PFSK-1 (cell line): Measurements from ENCODE around the gene SNX5.

Experiments used
- POLR2AphosphoS5 ChIP-seq: IDR thresholded peaks from 2 replicates; pipeline ENCODE4 v1.6.1; 2012; ENCODE audit warnings: low read depth, mild to moderate bottlenecking, control low read depth, low read length, moderate library complexity
- SIN3A ChIP-seq: IDR thresholded peaks from 2 replicates; pipeline ENCODE4 v1.6.1; 2012; ENCODE audit warnings: mild to moderate bottlenecking, low read length, moderate library complexity, borderline replicate concordance; ENCODE audit not compliant: insufficient read depth

- TF ChIP-seq SIN3A (no peak), POLR2AphosphoS5 (no peak)
Observed at GRCh38 chr20:18006684-18007083, 38.1 kb upstream of the SNX5 start.
